Hepatic stellate cell (primary cell): Measurements from ENCODE around the gene MANEAL.

Experiments
- DNase-seq: peaks from one replicate; pipeline ENCODE4 v3.0.0; 2011; ENCODE audit warnings: low spot score

The MANEAL gene

DNA sequence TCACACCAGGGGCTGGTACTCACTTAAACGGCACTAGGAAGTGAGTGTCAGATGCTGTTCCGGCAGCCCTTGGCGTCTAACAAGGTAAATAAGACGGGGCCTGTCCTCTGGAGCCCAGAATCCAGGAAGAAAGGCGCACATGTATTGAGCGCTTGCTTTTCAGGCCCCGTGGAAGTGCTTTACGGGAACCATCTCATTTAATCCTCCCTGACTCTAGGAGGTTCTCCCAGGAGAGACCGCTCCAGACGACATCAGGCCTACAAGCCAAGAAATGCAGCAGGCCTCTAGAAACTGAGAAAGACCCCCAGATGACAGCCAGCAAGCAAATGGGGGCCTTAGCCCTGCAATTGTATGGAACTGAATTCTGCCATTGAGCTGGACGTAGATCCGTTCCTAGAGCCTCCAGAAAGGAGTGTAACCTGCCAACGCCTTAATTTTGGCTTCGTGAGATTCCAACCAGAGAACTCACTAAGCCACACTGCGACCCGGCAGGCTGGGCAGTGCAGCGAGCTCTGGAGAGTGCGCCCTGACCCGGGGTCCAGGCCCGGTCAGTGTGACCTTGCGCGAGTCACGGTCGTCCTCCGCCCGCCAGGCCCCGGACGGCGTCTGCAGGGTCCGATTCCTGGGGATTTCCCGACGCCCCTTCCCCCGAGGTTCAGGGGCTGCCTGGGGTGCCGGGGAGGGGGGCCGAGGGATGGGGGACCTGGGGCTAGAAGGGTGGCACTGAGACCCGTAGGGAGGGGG, 532 bp upstream of the MANEAL start:
- DNase-seq, result no peak

GRCh38 chr1:37794372-37795339, 1.0 kb downstream of the MANEAL start:
- no peak for DNase-seq

DNA sequence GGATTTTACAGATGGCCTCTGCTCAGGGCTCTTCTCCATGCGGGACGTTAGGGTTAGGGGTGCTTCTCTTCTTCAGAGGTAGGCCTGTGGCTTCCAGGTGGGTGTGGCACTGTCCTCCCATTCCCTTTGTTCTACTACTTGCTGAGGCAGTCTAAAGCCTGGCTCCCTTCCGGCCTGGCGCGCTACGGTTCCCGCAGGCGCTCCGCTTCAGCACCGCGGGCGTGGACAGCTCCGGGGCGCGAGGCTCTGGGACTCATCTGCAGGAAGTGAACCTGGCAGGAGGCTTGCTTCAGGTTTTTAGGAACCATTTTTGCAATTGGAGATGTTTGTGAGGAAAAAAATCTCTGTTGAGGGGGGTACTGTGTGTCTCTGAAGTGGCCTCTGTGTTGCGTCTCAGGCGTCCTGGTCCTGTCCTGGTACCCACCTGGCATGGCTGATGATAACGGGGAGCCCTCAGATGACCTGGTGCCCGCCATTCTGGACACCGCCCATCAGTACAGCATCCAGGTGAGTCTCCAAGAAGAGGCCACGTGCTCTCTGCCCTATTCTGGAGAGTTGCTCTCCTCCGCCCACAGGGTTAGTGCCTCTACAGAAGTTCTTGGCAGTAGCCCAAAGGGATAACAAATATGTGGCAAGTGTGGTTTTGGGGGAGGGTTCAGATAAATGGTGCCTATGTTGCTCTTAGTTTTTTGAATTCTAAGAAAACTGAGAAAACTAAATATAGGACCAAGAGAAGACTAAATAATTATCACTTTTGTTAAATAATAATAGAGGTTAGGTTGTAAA, 1.9 kb downstream of the MANEAL start:
- peak; percentile 55 for DNase-seq

GRCh38 chr1:37797750-37798345, 4.2 kb downstream of the MANEAL start:
- peak; percentile 71 for DNase-seq

GRCh38 chr1:37802439-37802838, 8.8 kb downstream of the MANEAL start:
- DNase-seq, result no peak

DNA sequence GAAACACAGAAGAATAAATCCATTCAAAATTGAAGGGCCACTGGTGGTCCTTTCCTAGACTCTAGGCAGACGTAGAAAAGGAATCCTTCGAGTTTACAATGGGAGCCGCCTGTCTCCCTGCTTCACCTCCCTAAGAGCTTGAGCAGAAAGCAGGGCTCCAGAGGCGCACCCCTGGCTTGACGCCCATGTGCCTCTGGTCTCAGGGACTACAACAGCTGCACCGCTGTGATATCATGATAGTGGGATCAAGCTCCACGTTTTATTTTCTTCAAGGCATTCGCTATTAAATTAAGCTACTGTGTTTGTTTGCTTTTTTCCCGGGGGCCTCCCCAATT, 13.5 kb downstream of the MANEAL start:
- no peak for DNase-seq

DNA sequence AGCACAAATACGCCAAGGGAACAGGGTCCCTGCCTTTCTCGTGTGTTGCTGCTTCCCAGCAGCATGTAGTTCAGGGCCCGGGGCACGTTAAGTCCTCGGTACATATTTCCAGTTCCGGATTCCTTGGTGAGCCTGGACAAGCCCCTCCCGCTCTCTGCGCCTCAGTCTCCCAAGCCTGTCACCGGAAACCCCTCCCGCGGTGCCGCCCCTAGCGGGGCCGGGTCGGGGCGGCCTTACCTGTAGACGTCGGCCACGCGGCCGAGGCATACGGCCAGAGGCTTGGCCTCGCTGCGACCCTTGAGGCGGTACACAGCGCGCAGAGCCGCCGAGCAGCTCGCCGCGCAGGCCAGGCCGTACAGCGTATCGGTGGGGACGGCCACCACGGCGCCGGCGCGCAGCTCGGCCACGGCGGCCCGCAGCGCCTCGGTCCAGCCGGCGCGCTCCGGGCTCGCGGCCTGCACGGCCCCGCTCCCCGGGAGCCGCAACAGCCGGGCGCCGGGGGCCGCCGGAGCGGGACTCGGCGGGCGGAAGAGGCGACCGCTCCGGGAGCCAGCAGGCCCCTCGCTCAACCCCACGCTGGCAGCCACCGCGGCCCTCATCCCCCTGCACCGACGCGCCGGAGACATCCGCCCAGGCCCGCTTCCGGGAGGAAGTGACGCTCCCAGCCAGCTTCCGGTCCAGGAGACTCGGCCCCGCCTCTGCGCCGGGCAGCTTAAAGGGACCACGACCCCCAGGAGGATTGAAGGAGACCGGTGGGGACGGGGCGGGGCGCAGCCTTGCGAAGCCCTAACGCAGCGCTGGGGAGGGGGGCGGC, 14.1 kb downstream of the MANEAL start, which contains the start of the genes C1orf122 and YRDC:
C1orf122 (plus strand) TSS at position 236 of the 814 bp plus-strand sequence. CDS start 615 bp downstream, outside the sequence.
YRDC (minus strand) TSS at position 654 of the 814 bp plus-strand sequence; CDS start at position 626, 28 bp downstream.
- peak; percentile 99 for DNase-seq

DNA sequence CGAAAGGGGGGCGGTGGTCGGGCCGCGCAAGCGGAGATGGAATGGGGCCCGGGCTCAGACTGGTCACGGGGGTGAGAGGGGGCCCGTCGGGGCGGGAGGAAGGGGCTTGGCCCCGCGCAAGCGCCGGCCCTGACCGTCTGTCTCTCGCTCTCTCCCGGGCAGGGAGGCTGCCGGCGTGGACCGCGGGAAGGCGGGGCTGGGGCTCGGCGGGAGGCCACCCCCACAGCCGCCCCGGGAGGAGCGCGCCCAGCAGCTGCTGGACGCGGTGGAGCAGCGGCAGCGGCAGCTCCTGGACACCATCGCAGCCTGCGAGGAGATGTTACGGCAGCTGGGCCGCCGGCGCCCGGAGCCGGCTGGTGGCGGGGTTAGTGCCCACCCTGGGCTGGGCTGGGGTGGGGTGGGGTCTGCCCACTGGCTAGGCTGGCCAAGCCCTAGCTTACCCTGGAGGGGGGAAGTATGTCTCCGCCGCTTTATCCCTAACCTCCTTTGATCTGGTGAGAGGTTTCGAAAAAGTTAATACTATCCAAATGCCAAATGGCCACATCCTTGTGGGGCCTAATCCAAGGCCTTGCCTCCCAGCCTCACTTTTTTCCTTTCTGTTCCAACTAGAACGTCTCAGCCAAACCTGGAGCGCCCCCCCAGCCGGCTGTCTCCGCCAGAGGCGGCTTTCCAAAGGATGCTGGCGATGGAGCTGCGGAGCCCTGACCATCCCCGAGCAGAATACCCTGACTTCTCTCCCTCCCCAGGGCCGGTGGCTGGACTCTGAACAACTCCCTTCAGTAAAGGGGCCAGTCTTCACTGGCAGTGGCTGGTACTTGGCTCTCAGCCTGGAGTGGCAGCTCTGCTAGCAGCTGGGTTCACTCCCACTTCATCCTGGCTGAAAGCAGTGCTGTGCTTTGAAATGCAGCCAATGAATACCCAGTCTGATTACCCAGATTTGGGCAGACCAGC, 15.0 kb downstream of the MANEAL start:
- DNase-seq, result peak; percentile 94

DNA sequence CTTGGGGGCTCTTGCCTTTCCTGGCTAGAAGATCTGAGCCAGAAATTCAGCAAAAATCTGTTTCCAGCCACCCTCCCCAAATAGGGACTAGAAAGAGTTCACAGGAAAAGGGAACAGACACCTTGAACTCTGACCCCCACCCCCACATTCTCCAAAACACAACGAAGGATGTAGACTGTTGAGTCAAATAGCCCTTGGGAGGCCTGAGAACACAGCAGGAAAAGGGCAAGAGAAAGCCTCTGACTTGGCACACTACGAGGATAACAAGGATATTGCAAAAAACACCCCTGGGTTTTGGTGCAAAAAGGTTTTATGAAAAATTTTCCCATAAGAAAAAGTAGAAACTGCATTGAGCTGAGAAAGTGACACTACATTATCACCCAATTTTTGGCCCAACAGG, 16.3 kb downstream of the MANEAL start:
- DNase-seq, result no peak

DNA sequence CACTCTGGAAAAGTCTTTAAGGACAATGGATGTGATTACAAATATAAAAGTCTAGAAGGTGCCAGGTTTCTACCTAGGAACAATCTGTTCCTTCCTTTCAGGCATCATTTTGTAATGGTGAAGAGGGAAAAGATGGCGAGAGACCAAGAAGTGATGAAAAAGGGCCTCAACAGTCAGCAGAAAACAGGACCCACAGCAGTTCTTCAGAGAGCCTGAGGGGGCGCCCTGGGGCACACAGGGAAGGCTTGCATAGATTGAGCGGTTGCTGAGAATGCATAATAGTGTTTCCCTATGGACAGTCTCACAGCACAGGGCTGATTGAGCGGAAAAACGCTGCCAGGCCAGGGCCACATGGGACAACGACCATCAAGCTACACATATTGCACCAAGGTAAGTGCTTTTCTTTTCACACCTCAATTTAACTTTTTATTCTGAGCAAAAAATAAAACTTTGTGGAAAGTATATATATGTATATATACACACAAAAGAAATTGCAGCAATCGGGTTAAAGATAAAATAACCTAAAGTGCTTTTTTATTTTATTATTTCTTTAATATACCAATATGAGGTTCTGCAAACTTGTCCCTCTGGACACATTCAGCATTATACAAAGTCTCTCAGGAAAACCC, 17.5 kb downstream of the MANEAL start:
- peak; percentile 69 for DNase-seq

DNA sequence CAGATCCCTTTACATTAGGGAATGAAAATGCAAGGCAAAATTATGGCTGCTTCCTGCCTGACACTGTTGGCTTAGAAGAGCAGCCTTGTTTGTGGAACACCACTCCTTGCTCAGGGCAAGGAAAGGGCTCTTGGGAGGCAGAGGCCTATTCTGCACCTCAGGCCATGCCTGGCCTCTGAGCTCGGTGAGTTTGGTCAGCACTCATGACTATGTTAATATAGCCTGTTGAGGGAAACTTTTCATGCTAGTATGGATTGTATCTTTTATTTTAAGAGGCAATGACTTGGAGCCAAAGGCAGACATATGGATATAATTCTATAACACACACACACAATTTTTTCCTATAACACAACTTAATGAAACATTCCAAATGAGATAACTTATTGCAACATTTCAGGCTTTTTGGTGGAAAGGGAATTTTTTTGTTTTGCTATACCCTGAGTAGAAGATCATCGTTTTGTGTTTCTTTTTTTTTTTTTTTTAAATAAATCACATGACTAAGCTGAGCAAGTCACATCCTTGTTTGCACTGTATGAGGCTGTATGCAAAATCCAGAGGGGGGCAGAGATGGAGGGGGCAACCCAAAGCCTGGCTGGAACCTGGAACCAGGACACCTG, 20.0 kb downstream of the MANEAL start:
- DNase-seq, result no peak

GRCh38 chr1:37814252-37814651, 20.6 kb downstream of the MANEAL start:
- DNase-seq, result no peak

GRCh38 chr1:37817481-37817880, 23.8 kb downstream of the MANEAL start:
- DNase-seq, result no peak

DNA sequence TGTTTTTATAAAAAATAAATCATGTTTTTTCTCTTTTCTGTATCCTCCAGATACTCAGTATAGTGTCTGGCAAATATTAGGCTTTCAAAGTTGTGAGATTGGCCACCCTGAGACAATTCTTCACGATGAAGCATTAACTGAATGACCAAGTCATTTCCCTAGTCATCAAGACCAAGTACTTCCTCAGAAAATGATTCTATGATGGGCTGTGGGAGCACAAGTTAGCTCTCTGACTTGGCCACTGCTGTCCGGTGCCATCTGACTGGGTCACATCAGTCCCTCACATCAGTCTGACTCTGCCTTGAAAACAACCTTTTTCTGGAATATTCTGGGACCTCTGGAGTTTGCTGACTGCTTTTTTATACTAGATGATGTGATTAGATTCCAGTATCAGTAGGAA, 27.8 kb downstream of the MANEAL start:
- no peak for DNase-seq

- no peak for DNase-seq
These were observed 29.5 kb downstream of the MANEAL start for GRCh38 chr1:37822906-37823815.

GRCh38 chr1:37824001-37824400, 30.4 kb downstream of the MANEAL start:
- DNase-seq, result no peak

DNA sequence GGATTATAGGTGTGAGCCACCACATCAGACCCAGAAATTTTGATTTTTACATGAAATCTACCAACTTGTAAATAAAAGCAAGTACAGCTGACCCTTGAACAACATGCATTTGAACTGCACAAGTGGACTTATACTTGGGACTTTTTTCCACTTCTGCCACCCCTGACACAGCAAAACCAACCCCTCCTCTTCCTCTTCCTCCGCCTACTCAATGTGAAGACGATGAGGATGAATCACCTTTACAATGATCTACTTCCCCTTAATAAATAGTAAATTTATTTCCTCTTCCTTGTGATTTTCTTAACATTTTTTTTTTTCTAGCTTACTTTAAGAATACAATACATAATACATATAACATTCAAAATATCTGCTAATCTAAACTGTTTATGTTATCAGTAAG, 31.9 kb downstream of the MANEAL start:
- DNase-seq, result no peak
